K562 (cell line): Measurements from ENCODE around the gene IPO9. TPM values are rescaled to one million over a fixed set of nuclear protein-coding genes. Genes with fewer than 3 reads are reported as not detected.

Source experiments
- BRCA1 ChIP-seq, 2 experiments: fragments of 450-650 bp in 1 of 2; sonication (generic) in 1 of 2; formaldehyde crosslinking in 1 of 2; IDR thresholded peaks; 2 replicates each; pipeline versions ENCODE4 v1.5.0 to v1.6.1; 2017 to 2020; ENCODE audit warnings: mild to moderate bottlenecking in 1 of 2, missing genetic modification reagents in 1 of 2
- CAMTA2 ChIP-seq: fragments of 250-450 bp; sonication (Bioruptor Pico); conservative IDR thresholded peaks from 2 replicates; pipeline ENCODE4 v1.5.1; 2022
- HOMEZ ChIP-seq: fragments of 250-450 bp; sonication (Bioruptor Pico); IDR thresholded peaks from 2 replicates; pipeline ENCODE4 v1.4.0; 2020; ENCODE audit warnings: mild to moderate bottlenecking, moderate library complexity
- MCM7 ChIP-seq, 2 experiments: fragments of 450-650 bp; IDR thresholded peaks; 2 replicates each; pipeline ENCODE4 v1.6.1; 2016 to 2018
- MGA ChIP-seq: fragments of 450-650 bp; IDR thresholded peaks from 2 replicates; pipeline ENCODE4 v1.6.1; 2016; ENCODE audit warnings: mild to moderate bottlenecking, moderate library complexity
- PTRF ChIP-seq: fragments of 450-650 bp; IDR thresholded peaks from 2 replicates; pipeline ENCODE4 v1.6.1; 2016; ENCODE audit warnings: mild to moderate bottlenecking, missing genetic modification characterization, missing compliant biosample characterization
- RBM25 ChIP-seq: fragments of 200-400 bp; formaldehyde crosslinking; IDR thresholded peaks from 2 replicates; pipeline ENCODE4 v1.6.1; 2018; ENCODE audit warnings: low read length, low read depth, moderate library complexity; ENCODE audit not compliant: severe bottlenecking
- RNF2 ChIP-seq: sonication (generic); IDR thresholded peaks from 2 replicates; pipeline ENCODE4 v1.6.1; 2016
- ZNF830 ChIP-seq: fragments of 250-450 bp; sonication (Bioruptor Pico); IDR thresholded peaks from 2 replicates; pipeline ENCODE4 v1.5.0; 2021; ENCODE audit warnings: mild to moderate bottlenecking
- polyA plus RNA-seq, 8 experiments: library from polyadenylated mRNA; depleted of rRNA in 4 of 8; stranded (reverse) in 5 of 8; unstranded in 3 of 8; fragments of >200 nt; fragmentation: Nextera tagmentation in 2 of 8; fragmentation: Illumina TruSeq in 1 of 8; extraction: Ambion mirVana in 2 of 8; extraction: Trizol in 1 of 8; gene quantifications; 2 replicates each; pipeline versions ENCODE4 v1.2.1 to v1.2.3, GENCODE V29; 2011 to 2014; ENCODE audit warnings: inconsistent platforms in 1 of 8, missing spikeins in 1 of 8
- total RNA-seq, 7 experiments: library from RNA; depleted of rRNA in 6 of 7; stranded (reverse); fragments of >200 nt in 6 of 7; fragmentation: Illumina TruSeq in 2 of 7; extraction: Trizol in 2 of 7; gene quantifications; 2 replicates each; pipeline versions ENCODE4 v1.2.1 to v1.2.3, GENCODE V29; 2011 to 2021; ENCODE audit warnings: low replicate concordance in 1 of 7

IPO9 gene
- total and polyA plus RNA-seq, 9 of the 15 experiments (the other 6 are each of a cell fraction or from before 2014, with no cell fraction given) = 27.9 to 78.6 (median 43.9) TPM

- no peak for TF ChIP-seq MGA
- TF ChIP-seq PTRF = no peak
- TF ChIP-seq BRCA1 (IDR thresholded peaks at IDR 0.05) = no peak
- no peak for TF ChIP-seq BRCA1 (CRISPR knock-in tag; IDR thresholded peaks at IDR 0.05)
- TF ChIP-seq RBM25 = no peak
- TF ChIP-seq MCM7 (IDR thresholded peaks at IDR 0.05) = no peak
- no peak for TF ChIP-seq ZNF830 (CRISPR knock-in tag)
- TF ChIP-seq RNF2 = no peak
- TF ChIP-seq CAMTA2 (CRISPR knock-in tag) = no peak
- TF ChIP-seq HOMEZ (CRISPR knock-in tag) = no peak
Observed at GRCh38 chr1:201820413-201820812, 8.5 kb upstream of the IPO9 start (continued).
